GM19099 (cell line): ENCODE data around the gene TAS2R31.

Source experiments
- POLR2A ChIP-seq: IDR thresholded peaks from 3 replicates; pipeline ENCODE4 v1.6.1; 2011; ENCODE audit warnings: low read depth; ENCODE audit not compliant: insufficient read length; ENCODE audit errors: extremely low read depth

The TAS2R31 gene

DNA sequence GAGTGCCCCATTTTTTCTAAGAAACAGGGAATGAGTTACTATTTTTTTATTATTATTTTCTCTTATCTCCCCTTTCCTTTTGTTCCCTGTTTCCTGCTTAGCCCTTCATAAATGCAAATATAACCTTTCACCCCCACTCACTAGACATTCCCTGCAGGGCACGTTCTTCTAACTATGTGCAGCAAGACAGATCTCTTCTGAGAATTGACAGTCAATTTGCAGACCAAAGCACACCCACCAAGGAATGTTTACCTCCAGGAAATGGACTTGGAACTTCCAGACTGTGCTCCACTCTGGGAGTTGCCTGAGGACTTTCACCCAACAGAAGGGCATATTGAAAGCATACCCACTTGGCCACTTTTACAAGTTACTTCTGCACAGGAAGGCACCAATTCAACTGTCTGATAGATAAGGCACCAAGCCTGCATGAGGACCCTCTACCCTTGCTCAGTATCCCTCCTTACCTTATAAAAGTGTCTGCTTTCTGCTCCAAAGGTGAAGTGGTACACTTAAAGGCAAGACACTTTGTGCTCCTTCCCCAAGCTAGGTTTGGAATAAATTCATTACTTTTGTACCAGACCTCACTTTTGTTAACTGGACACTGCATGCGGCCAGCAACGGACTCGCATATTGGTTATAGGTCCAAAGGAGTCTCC is 15.3 kb downstream of the TAS2R31 start:
- no peak for TF ChIP-seq POLR2A

DNA sequence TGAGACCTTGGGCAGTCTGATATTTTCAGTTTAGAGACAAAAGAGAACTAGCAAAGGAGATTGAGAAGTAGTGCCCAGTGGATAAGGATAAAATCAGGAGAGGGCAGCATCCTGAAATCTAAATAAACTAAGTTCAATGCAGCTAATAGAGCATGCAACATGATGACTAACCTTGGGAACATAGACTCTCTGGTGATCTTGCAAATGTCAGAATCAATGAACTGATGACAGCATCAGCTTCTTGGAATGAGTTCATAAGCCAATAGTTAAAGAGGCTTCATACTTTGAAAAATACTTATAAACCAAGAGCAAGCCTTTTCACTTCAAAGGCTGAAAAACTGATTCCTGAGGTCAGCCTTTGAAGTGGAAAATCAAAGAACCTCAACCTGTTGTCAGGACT is 17.0 kb downstream of the TAS2R31 start:
- no peak for TF ChIP-seq POLR2A

DNA sequence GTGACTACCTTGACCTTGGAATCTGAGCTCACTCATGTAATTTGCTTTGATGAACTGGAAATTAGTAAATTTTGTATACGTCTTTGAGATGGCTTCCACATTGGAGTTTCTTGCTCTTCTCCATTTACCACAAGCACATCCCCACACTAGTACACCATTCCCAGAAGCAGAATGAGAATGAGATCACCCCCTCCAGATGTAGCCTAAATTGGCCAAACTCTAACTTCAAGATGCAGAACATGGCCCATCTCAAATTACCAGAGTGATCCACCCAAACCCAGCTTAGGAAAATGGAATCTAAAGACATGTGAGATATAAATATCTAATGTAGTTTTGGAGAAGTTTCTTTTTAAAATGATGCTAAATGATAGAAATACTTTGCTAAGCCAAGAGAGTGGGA is 23.6 kb downstream of the TAS2R31 start:
- no peak for TF ChIP-seq POLR2A

DNA sequence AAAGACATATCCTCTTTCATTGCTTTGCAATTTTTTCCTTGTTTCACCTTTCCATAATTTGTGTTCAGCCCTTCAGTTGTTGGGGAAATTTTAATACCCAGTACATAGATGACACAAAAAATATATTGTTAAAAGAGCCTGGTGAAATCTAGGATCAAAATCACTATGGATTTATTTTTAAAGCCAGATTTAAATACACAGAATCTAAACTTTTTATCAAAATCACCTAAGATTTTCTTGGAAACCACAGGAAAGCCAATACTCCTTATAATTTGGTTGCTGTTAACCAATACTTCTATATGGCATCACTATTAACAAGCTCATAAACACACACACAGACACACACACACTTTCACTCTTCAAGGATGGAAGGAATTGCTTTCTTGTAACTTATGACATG is 33.0 kb downstream of the TAS2R31 start, which contains the start of gene TAS2R20:
TAS2R20 (minus strand) TSS at position 101 of the 400 bp plus-strand sequence. CDS start 429 bp downstream, outside the sequence.
- TF ChIP-seq POLR2A, result no peak

DNA sequence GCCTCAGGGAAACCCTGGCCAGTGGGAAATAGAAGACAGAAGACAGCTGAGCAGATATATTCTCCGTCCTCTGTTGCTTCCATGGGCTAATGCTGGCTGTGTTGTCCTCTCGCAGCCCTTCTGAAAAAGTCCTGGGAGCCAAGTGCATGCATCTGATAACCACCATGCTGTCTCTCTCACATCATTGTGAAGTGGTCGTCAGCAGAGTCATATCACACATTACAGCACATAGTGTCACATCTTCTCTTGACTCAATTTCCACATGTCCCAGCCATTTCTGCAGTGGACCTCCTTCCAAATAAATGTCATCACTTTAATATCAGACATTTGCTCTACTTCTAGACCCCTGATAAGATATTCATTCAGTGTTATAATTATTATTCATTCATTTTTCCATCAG is 36.9 kb downstream of the TAS2R31 start:
- TF ChIP-seq POLR2A, result no peak

DNA sequence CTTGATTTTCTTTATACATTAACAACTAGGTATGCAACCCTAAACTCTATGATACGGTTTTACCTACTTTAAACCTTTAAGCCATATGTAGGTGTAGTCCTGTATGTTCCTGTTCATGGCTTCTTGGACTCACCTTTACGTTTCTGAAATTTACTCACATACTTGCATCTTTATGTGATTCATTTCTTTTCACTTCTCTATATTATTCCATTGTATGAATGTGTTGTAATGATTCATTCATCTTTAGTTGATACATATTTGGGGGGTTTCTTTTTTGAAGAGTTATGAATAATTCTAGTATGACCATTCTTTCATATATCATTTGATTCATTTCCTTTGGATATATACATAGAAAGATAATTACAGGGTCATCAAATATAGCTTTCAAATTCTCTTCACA is 42.1 kb downstream of the TAS2R31 start:
- TF ChIP-seq POLR2A, result no peak

DNA sequence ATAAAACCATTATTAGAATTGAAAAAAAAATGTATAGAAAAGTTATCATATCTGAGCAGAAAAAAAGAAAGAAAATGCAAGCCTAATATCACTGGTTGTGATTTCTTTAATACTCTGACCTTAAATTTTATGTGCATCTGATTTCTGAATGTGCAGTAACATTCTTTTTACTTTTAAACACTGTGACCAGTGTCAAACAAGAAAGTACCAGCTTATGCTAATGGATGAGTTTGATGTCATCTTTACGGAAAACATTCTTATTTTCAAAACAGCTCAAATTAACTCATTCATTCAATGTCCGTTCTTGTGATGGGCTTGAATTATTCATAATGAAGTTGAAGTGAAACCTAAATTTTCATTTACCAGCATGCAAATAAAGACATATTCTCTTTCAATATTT is 44.4 kb downstream of the TAS2R31 start, which contains the start of gene TAS2R50:
TAS2R50 (minus strand) TSS at position 101 of the 400 bp plus-strand sequence; CDS start at position 49, 52 bp downstream.
- TF ChIP-seq POLR2A, result no peak

DNA sequence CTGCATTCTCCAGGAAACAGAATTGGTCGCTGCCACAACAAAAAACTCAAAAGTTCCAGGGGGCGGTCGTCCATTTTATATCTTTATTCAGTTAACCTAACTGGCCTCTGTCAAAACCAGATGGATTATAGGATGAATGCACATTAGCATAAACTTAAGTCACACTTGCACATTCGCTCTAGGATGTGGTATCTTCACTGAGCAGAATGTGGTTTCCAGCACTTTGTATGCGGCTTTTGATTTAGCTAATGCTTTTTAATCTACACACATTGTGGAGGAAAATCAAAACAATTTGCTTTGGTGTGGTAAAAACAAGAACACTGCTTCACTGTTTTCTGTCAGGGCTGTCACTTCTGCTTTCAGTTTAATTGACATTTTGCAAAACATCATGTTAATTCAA is 49.0 kb downstream of the TAS2R31 start:
- no peak for TF ChIP-seq POLR2A
